ELF-1 (cell line): ENCODE results near the gene OAS3.
A peak's percentile ranks its signal among the peaks of the same experiment; 100 is the strongest.
"Not testable (repeated sequence)": the region's sequence is repeated elsewhere in the genome, so short reads cannot be mapped to it uniquely, and the experiment has no call there.

Experiments used
- DNase-seq: peaks from one replicate; pipeline ENCODE4 v3.0.0-alpha.2; 2016; ENCODE audit warnings: low read depth, low spot score

The OAS3 gene

DNA sequence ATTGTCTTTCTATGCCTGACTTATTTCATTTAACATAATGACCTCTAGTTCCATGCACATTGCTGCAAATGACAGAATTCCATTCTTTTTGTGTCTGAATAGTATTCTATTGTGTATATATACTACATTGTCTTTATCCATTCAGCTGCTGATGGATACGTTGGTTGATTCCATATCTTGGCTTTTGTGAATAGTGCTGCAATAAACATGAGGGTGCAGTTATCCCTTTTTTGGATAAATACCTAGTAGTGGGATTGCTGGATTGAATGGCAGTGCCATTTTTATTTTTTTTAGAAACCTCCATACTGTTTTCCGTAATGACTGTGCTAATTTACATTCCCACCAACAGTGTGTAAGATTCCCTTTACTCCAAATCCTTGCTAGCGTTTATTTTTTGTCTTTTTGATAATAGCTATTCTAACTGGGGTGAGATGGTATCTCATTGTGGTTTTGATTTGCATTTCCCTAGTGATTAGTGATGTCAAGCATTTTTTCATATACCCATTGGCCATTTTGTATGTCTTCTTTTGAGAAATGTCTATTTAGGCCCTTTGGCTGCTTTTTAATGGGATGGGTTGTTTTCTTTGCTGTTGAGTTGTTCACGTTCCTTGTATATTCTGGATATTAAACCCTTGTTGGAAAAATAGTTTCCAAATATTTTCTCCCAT lies 42.4 kb downstream of the OAS3 start:
- DNase-seq = no peak

DNA sequence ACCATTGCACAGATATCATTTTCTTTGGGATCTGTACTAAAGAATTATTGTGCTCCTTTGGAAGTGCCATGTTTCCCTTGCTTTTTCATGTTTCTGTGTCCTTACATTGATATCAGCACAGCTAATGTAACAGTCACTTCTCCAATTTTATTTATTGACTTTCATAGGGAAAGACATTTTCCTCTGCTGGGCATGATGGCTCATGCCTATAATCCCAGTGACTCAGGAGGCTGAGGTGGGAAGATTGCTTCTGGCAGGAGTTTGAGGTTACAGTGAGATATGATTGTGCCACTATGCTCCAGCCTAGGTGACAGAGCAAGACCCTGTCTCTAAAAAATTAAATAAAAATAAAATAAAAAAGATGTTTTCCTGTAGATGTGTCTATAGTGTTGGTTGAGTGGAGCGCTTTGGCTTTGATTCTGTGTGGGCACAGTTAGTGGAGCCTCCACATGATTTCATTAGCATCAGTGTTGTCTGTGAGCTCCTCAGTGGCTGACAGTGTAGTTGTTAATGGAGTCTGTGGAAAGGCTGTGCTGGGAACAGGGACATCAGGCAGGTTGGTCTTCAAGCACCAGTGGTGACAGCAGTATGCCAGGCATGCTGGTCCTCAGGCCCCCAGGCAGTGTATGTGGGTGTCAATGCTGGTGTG lies 47.5 kb downstream of the OAS3 start:
- no peak for DNase-seq

DNA sequence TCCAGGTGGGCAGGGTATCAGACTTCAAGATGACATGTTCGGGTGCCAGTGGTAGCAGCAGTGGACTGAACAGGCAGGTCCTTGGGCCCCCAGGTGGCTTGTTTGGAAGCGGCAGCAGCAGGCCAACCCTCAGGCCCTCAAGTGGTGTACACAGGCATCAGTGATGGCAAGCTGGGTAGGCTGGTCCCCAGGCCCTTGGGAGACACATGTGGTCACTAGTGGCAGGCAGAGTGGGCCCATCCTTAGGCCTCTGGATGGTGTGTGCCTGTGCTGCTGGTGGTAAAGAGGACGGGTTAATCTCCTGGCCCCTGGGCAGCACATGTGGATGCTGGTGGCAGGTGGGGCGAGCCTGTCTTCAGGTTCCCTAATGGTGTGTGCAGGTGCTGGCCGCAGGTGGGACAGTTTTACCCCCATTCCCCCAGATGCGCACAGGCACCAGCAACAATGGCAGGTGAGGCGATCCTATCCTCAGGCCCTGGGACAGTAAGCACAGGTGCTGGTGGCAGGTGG lies 48.1 kb downstream of the OAS3 start:
- DNase-seq = no peak

DNA sequence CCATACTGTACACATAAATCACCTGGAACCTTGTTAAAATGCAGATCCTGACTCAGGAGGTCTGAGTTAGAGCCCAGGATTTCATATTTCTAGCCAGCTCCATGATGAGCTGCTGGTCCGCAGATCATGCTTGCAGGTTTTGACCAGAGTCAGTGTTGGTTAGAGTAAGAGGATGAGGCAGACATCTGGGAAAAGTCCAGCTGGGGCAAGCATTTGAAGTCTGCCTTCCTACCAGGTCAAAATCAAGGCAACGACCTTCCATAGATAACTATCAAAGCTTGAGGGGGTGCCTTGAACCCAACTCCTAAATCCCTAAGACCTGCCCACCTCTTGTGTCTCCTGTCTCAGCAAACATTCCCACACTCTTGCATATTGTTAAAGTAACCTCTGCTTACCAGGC lies 49.3 kb downstream of the OAS3 start:
- no peak for DNase-seq

DNA sequence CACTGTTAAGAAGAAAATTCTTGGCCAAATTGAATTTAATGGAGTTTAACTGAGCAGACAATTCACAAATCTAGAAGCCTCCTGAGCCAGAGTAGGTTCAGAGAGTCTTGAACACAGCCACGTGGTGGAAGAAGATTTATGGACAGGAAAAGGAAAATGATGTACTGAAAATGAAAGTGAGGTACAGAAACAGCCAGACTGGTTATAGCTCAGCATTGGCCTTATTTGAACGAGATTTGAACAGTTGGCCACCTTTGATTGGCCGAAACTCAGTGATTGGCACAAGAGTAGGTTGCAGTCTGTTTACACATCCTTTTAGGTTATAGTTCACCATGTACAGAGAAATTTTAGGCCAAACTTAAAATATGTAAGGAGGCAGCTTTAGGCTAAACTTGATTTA lies 50.0 kb downstream of the OAS3 start:
- DNase-seq = no peak

DNA sequence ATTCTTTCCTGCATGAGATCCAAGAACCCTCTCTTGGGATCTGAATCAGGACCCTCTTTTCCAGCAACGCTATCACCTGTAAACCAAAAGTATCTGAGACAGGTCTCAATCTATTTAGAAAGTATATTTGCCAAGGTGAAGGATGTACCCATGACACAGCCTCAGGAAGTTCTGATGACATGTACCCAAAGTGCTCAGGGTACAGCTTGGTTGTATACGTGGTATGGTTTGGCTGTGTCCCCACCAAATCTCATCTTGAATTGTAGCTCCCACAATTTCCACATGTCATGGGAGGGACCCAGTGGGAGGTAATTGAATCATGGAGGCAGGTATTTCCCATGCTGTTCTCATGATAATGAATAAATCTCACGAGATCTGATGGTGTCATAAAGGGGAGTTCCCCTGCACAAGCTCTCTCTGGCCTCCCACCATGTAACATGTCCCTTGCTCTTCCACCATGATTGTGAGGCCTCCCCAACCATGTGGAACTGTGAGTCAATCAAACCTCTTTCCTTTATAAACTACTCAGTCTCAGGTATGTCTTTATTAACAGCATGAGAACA lies 50.6 kb downstream of the OAS3 start:
- not testable (repeated sequence) for DNase-seq

DNA sequence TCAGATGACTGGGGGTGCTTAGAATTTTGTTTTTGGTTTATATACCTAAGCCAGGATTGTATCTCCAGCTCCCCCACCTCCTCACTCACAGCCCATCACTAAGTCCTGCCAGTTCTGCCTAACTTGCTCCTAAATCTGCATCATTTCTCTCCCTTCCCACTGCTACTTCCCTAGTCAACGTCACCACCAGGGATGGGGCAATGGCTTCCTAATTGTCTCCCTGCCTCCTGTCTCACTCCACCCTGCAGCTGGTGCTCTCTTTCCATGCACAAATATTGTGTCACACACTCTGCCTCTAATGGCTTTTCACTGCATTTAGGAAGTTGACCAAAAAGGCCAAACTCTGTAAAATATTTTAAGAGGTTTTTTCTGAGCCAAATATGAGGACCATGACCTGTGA lies 51.5 kb downstream of the OAS3 start:
- no peak for DNase-seq

DNA sequence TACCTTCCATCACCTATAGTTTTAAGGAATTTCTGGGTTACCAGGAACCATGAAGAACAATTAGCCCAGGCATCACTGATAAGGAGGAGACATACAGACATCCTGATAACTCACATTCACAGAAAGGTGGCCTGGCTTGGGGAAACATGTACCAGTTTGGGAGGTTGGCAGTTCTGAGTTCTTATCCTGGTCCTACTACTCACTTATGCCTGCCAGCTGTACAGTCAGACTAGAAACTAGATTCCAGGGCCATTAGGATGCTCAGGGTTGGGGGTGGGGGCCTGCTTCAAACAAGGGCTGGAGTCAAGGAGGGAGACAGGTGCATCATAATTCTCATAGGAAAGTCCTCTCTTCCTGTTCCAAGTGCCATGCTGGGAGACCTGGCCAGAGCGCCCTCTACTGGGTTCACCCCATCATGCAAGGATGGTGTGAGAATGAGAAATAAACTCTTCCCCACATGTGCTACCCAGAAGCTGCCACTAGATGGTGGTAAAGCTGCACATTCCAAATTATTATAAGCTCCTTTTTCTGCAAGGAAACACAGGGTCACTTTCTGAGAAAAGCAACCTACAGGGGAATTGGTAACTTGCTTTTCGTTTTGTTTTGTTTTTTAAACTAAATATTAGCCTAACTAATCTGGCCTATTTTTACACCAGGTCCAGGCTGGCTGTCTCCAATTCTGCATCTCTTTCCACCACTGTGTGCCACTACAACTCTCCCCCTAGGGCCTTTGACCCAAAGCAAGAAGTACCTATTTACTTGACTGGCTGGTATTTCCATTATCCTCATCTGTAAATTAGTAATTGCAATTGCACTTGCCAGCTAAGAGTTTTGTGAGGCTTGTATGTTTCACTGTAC lies 54.5 kb downstream of the OAS3 start:
- DNase-seq = peak; percentile 78

DNA sequence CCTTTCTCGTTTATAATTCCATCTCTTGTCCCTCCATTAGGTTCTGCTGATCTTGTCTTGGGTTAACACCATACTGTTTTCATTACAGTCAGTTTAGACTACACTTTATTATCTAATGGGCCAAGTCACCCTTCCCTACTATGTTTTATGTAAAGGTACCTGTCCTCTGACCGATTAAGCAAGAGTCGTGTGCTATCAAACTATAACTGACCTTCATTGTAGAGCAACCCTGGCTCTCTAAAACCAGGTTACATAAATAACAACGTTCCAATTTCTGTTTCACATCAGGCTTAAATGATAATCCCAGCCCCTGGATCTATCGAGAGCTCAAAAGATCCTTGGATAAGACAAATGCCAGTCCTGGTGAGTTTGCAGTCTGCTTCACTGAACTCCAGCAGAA lies 56.7 kb downstream of the OAS3 start:
- DNase-seq = no peak

DNA sequence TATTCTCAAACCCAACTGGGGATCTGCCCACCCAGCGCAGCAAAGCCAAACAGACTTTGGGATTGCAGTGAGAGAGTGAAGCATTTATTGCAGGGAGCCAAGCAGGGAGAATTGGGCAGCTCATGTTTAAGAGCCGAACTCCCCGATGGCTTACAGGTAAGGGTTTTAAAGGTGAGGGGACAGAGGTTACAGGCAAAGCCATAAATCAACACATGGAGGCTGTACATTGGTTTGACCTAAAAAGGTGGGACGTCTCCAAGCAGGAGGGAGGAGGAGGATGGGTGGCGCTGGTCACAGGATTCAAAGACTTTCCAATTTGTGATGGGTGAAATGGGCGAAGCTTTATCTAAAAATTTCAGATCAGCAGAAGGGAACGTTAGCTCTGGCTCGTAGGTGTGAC lies 58.2 kb downstream of the OAS3 start:
- no peak for DNase-seq

DNA sequence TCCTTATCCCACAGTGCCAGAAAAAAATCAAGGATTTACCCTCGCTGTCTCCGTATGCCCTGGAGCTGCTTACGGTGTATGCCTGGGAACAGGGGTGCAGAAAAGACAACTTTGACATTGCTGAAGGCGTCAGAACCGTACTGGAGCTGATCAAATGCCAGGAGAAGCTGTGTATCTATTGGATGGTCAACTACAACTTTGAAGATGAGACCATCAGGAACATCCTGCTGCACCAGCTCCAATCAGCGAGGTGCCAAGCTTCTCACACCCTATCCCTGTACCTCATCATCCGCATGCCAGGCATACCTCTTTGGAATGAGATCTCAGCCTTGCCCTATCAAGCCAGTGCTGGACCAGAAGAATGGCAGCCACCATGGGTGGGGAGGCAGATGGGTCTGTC lies 59.2 kb downstream of the OAS3 start:
- DNase-seq = no peak

DNA sequence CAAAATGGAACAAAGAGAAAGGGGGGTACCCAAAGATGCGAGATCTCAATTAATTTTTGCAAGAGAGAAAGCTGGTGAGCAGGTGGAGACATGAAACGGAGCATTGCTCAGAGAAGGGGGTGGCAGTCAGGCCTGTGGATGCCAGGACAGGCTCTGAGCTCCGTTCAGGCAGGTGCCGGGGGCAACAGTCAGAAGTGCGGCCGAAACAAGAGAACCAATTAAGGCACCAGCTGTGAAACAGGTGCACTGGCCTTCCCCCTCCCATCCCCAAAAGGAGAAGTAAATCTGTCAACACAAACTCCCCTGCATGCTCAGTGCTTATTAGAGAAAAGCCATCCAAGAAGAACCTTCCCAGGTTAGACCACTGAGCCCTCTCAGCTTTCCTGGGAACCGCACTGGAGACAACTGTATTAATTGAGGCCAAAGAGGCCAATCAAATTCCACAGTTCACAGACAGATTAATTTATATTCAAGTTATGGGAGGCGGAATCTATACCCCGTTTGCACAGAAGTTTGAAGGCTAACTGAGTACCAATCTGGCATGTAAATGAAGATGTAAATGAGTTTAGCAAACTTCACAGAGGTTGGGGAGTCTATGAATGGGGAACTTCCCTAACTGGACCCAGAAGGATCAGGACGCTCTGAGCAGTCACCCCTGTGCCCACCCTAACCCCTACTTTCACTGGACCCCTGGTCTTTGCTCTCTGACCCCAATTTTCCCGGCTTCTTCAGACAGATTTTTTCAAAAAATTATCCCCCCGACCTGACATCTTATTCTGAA lies 60.9 kb downstream of the OAS3 start:
- no peak for DNase-seq

DNA sequence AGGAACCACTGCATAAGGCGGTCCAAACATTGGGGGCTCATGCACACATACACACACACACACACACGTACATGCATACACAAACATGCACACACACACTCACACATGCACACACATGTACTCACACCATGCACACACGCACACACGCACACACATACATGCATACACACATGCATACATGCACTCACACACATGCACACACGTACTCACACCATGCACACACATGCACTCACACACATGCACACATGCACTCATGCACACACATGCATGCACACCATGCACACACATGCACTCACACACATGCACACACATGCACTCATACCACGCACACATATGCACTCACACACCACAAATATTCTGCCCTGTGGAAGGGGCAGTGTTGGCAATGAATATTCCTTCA lies 62.2 kb downstream of the OAS3 start:
- DNase-seq = no peak

DNA sequence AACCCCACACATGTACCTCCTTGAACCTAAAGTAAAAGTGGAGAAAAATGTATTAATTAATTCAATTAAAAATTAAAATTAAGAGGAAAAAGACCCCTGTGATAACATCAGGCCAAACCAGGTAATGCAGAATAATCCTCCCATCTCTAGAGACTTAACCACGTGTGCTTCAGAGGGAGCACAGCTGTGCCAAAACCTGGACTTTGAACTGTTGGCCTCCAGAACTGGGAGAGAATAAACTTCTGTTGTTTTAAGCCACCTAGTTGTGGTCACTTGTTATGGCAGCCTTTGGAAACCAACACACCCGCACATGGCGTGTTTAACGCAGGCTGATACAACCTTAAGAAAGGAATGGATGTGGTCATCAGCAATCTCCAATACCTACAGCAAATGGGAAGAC lies 63.9 kb downstream of the OAS3 start:
- DNase-seq = no peak

DNA sequence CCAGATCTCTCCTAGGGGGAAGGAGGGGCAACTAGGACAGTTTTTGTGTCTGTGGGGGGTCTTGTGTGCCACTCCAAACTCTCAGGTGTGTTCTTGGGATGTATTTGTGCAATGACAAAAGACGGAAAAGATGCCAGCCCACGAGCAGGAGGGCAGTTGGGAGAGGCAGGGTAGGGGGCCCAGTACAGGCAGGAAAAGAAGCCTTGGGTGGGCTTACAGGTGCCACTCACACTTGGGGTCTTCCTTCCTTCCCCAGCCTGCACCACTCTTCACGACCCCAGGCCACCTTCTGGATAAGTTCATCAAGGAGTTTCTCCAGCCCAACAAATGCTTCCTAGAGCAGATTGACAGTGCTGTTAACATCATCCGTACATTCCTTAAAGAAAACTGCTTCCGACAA lies 64.4 kb downstream of the OAS3 start:
- no peak for DNase-seq

DNA sequence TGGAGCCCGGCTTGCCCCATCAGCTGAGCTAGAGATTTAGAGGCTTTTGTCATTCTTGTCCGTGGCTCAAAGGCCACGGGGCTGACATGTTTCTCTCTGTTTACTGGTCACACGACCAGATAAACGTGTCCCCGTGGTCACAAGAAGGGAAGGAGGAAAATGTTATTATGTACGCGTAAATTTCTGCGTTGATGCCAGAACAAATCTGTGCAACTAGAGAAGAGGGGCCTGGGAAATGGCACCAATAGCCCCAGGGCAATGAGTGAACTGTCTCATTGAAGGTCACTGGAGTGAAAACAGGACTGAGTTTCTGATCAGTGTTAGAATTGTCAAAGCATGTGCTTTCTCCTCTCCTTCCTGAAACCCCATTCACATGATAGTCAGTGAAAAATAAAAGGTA lies 65.4 kb downstream of the OAS3 start:
- DNase-seq = no peak

DNA sequence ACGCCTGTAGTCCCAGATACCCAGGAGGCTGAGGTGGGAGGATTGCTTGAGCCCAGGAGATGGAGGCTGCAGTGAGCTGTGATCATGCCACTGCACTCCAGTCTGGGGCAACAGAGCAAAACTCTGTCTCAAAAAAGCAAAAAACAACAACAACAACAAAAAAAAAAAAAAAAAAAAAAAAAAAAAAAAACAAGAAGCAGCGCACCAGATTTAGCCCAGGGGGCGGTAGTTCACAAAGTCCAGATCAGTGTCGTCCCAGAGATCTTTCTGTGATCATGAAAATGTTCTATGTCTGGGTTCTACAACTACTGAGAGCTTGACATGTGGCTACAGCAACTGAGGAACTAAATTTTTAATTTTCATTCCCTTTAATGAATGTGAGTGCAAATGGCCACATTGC lies 67.5 kb downstream of the OAS3 start:
- peak; percentile 6 for DNase-seq

DNA sequence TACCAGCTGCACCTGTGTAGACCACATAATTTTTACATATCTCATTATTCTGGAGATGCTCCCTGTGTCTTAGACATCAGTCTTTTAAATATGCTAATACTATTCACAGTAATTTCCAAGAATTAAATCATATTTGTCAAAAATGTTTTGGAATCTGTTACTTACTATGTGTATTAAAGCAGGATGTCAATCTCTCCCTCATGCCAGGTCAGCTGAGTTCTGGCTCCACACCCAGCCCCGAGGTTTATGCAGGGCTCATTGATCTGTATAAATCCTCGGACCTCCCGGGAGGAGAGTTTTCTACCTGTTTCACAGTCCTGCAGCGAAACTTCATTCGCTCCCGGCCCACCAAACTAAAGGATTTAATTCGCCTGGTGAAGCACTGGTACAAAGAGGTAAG lies 67.9 kb downstream of the OAS3 start:
- no peak for DNase-seq

DNA sequence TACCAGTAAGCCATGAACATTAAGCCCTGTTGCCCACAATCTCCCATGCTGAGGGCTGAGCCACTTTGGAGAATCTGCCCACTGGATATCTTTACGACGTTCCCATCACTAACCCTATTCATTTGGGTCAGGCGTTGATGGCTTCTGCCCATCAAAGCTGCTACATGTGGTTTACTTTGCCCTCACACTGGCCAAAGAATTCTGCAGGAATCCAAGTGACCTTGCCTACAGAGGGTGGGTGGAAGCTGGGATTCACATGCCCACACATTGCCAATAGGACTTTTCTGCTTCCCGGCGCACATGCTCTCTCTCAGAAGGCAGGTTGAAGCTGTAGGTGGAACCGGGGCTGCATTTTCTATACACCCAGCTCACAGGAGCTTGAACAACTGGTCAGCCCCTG lies 68.4 kb downstream of the OAS3 start:
- DNase-seq = no peak

DNA sequence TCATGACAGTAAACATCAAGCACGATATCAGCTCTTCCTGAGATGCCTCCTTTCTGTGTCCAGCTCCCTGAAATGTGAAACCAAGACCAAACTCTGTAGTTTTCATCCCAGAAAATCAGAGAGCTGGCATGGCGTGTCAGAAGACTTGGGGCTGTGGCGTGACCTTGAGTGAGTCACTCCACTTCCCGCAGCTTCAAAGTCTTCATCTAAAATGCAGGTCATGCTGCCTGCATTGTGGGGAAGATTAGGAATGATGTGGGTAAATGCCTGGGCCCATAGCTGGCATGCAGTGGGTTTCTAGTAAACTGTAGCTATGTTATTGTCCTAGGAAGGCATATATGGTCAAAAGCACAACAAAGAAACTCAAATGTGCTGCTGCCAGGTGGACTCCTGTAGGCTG lies 68.9 kb downstream of the OAS3 start:
- no peak for DNase-seq

DNA sequence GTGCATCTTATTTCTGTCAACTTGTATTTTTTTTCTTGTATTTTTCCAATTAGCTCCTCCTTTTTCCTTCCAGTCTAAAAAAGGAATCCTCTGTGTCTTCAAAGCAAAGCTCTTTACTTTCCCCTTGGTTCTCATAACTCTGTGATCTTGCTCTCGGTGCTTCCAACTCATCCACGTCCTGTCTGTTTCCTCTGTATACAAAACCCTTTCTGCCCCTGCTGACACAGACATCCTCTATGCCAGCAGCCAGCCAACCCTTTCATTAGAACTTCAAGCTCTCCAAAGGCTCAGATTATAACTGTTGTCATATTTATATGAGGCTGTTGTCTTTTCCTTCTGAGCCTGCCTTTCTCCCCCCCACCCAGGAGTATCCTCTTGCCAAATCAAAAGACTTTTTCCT lies 72.4 kb downstream of the OAS3 start:
- no peak for DNase-seq

DNA sequence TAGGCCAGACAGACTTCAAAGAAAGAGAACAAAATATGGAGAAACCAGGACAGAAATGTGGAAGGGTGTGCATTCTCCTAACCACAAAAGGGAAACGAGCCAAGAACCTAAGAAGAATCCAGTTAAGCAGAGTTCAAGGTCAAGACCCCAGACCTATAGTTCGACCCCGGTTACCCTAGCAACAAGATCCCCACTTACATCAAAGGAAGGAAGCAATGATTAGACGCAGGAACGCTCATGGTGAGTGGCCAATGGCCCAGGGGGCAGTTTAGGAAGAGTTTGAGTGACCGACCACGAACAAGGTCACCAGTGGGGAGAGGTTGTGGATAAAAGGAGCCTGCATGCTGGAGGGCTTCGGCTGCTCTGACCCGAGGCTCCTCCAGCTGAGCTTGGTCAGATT lies 76.3 kb downstream of the OAS3 start:
- no peak for DNase-seq
